Stimulated activated CD4-positive, alpha-beta T cell treated with anti-CD3 and anti-CD28 coated beads, Interleukin-12 subunit alpha, Interleukin-12 subunit beta, amount 100 ng/mL, for 24 hours (primary cell): ENCODE results near the gene RPL36A.
A peak's percentile ranks its signal among the peaks of the same experiment; 100 is the strongest.

ENCODE experiments used
- DNase-seq, 2 experiments: peaks; one replicate each; pipeline ENCODE4 v3.0.0-alpha.2; 2020; ENCODE audit warnings: low read depth in 2 of 2

Gene RPL36A

DNA sequence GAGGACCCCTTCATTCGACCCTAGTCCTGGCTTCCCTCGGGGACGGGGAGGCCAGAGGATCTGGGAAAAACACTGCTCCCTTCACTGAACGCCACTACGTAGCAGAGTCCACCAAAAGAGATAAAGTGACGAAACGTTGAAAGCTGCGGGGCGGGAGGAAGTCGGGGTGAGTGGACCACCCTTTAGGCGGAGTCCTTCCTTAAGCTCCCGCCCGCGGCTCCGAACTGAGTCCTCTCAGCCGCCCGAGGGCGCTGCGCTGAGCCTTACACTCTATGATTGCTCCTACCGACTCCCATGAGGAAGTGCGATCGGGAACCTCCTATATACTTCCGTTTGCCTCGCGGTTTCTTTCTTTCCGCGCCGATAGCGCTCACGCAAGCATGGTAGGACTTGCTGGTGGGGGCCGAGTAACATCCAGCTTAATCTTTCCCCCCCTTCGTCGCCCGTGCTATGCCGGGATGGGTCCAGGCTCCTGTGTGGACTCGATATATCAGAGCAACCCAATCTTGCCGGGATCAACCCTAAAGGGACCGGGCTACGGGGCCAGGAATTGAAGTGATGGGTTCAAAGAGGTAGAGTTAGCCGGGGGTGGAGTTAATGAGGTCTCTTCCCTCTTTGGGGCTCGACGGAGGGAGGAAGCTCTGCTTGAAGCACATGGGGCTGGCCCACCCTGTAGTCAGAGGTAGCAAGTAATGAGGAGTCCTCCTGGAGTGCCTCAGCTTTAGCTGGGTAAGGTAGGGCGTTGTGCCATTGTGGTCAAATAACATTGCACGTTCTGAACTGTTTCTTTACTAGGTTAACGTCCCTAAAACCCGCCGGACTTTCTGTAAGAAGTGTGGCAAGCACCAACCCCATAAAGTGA lies at the start of gene RPL36A:
TSS of gene RPL36A (plus strand) at position 348 of the 862 bp plus-strand sequence. CDS start at position 381, 33 bp downstream.
- DNase-seq, result peak; percentile 69 to 72

- DNase-seq, result no peak
These were observed 42.9 kb upstream of the RPL36A start for GRCh38 chrX:101347859-101348451.

GRCh38 chrX:101348452-101349192 lies 42.2 kb upstream of the RPL36A start, which contains the start of gene TIMM8A:
Gene TIMM8A, minus strand, starts transcription at chrX:101348742. Its CDS starts 78 bp downstream, at chrX:101348664.
- DNase-seq, result peak; percentile 67 to 72

GRCh38 chrX:101349193-101349562 lies 41.6 kb upstream of the RPL36A start:
- DNase-seq, result no peak

DNA sequence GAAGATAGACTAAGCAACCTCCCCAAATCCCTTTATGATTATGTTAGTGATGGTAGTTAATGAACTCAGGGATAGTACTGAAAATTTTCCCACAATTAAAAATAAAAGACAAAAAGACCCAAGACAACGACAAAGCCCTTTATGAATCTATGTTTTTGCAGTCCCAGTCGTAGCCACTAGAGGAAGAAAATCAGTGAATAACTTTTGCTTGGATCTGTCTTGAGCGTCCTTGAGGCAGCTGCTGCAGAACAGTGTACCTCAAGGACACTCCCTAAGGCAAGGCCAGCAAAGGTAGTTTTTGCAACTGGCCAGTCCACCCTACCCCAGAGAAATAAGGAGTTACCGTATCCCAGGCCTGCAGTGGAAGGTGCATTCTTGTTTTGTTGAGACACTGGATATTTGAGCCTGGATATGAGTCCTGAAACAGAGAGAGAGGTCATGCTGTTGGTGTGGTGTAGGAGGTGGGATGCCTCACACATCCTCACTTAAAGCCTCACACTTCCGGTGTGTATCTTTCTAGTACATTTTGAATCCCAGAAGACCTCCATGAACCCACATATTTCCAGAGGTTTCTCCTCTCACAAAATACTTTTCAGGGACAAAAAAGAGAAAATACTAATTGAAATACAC lies 33.5 kb upstream of the RPL36A start:
- DNase-seq, result no peak

- no peak for DNase-seq
These were observed 30.8 kb upstream of the RPL36A start for GRCh38 chrX:101359966-101360365.

DNA sequence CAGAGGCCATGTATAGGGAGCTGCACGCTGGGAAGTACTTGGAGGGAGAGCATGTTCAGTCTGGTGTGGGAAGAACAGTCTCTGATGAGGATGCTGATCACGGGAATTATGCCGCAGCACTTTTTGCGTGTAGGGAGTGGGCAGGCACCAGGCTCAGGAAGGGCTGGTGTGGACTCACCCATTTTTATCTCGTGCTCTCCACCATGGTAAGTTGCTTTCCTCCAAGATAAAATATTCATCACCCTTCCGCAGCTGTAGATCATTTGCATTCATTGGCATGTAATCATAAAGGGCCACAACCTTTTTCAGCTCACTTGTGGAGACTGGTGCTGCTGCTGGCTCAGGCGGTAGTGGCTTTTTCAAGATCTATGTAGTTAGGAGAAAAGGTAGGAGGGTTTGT lies 30.4 kb upstream of the RPL36A start:
- no peak for DNase-seq

DNA sequence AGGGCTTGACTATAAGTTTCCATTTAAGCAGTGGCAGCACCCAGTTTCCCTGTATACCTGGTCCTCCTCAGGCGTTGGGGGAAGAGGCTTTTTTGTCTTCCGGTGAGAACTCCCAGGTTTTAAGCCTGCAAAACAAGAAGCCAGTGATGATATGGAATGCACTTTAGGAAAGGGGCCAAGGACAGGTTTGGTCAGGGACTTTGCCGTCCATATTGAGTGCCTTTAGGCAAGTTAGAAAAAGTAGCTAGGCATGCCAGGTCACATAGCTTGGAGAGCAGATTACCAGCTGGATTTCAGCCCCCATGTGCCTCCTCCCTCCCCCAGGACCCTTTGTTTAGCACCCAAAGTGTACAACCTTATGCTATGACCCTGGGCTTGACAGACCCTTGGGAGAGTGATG lies 28.7 kb upstream of the RPL36A start:
- DNase-seq, result no peak

GRCh38 chrX:101362757-101363156 lies 28.1 kb upstream of the RPL36A start:
- no peak for DNase-seq

GRCh38 chrX:101365301-101365795 lies 25.5 kb upstream of the RPL36A start:
- DNase-seq, result no peak

- DNase-seq, result no peak
These were observed 22.0 kb upstream of the RPL36A start for GRCh38 chrX:101368800-101369199.

DNA sequence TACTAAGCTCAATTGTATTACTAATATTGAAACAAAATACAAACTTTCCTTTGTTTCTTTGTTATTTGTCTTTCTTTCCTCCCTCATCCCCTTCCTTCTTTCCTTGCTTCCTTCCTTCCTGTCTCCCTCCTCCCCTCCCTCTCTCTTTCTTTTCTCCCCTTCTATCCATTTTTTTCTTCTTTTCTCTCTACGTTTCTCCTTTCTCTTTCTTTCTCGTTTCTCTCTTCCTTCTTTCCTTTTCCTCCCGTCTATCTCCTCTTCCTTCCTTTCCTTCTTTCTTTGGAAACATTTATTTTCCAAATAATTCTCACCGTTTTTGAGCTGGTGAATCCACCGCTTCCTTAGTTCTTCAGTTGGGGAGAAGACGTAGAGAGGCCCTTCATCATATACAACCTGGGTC lies 21.1 kb upstream of the RPL36A start:
- no peak for DNase-seq

- no peak for DNase-seq
These were observed 19.8 kb upstream of the RPL36A start for GRCh38 chrX:101370888-101371504.

- no peak for DNase-seq
These were observed 13.3 kb upstream of the RPL36A start for GRCh38 chrX:101377547-101377946.

GRCh38 chrX:101383679-101384205 lies 7.1 kb upstream of the RPL36A start:
- DNase-seq, result no peak

DNA sequence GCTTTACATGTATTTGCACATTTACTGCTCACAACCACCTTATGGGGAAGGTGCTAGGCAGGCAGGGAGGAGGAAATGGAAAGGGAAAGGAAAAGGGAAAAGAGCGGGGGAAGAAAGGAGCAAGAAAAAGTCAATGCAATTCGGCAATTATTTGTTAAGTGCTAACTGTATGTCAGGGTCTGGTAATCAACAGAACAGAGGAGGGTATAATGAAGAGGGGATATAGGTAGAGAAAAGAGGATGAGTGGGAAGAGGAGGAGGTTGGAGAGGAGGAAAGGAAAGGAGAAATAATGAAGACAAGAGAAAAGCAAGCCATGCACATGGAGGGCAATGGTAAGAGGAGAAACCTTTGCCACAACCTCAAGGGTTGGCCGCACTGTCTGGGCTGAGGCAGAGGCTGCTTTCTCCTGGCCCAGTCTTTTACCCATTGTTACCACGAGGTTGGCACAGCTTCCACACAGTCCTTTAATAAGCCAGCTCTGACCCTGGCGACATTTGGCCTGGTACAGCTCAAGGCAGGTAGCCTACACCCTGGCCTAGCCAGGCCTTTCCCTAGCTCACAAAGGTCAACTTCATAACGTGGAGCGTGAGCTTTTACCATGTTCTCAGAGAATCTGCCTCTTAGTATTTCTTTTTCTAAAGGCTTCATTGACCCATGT lies 5.7 kb upstream of the RPL36A start:
- DNase-seq, result no peak

DNA sequence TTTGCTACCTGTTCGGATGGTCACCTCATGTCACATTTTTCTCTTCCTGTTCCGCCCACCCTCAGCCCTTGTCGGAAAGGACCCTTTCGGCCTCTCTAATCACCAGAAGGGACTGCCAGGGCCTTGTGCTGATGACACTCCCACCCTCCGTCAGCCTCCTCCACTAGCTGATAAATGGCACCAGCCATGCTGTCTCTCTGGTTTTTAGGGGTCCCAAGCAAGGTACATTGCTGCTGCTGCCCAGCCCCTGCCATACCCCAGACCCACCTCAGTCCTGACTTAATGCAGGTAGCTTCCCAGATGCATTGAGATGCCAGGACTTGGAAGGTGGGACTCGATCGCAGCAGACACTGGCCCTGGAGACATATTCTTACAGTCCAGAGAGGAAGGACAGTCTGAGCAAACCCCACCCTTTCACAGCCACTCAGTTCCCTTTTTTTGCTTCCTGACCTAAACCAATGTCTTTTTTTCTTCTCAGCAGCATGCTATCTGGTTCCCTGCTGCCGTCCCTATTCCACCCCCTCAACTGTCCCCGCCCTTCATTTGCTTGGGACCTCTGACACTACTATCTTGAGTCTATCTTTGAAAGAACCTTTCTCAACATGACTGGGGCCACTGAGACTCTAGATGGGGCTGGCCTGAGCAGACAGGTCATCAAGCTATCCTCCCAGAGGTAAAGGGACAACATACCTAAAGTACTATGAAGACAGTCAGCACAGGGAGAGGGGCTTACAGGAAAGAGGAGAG lies 4.8 kb upstream of the RPL36A start, which contains the start of gene BTK:
TSS of gene BTK (minus strand) at position 397 of the 747 bp plus-strand sequence. CDS start 10,907 bp downstream, outside the sequence.
- no peak for DNase-seq

GRCh38 chrX:101386542-101386885 lies 4.3 kb upstream of the RPL36A start:
- no peak for DNase-seq

- DNase-seq, result no peak
These were observed 2.2 kb upstream of the RPL36A start for GRCh38 chrX:101388604-101389003.

DNA sequence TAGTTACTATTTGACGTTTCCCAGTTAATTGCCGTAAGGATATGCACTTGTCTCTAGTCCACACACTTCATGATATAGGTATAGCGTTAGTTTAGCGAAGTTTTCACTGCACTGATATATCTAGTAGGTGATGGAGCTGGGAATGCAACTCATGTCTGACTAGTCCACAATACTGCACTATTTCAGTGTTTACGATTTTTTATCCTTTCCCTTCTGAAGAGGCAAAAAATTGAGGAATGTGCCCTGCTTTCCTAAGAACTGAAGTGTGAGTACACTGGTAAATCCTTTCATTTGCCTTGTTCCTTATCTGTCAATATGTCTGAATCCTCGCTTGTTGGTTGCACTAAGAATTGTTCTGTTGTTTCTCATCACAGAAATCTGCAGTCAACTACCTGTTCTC lies 1.0 kb downstream of the RPL36A start:
- DNase-seq, result no peak
